Osteocyte (in vitro differentiated cells): ENCODE results near the gene CTNNBL1. TPM values are rescaled to one million over a fixed set of nuclear protein-coding genes. Genes with fewer than 3 reads are reported as not detected.

Source experiments
- DNase-seq: peaks from one replicate; pipeline ENCODE4 v3.0.0; 2021; ENCODE audit warnings: mixed read lengths; ENCODE audit not compliant: unreplicated experiment; ENCODE audit errors: extremely low spot score
- H3K27ac Mint-ChIP-seq: one replicate; pipeline ENCODE4 v1.8.0; 2021; ENCODE audit warnings: mild to moderate bottlenecking, mixed read lengths; ENCODE audit not compliant: unreplicated experiment
- H3K27me3 Mint-ChIP-seq: one replicate; pipeline ENCODE4 v1.8.0; 2021; ENCODE audit warnings: mixed read lengths; ENCODE audit not compliant: unreplicated experiment
- H3K36me3 Mint-ChIP-seq: one replicate; pipeline ENCODE4 v1.8.0; 2021; ENCODE audit warnings: mixed read lengths; ENCODE audit not compliant: unreplicated experiment
- H3K4me1 Mint-ChIP-seq: one replicate; pipeline ENCODE4 v1.8.0; 2021; ENCODE audit warnings: mixed read lengths; ENCODE audit not compliant: unreplicated experiment
- H3K4me3 Mint-ChIP-seq: one replicate; pipeline ENCODE4 v1.8.0; 2021; ENCODE audit warnings: mild to moderate bottlenecking, moderate library complexity, mixed read lengths; ENCODE audit not compliant: unreplicated experiment
- H3K9me3 Mint-ChIP-seq: one replicate; pipeline ENCODE4 v1.8.0; 2021; ENCODE audit warnings: mixed read lengths; ENCODE audit not compliant: unreplicated experiment
- total RNA-seq: library from RNA; stranded (reverse); gene quantifications from 2 replicates; pipeline ENCODE4 v1.2.1, GENCODE V29; 2021
- TF ChIP-seq, protein P1 (sequence below): fragments of 200-600 bp; sonication (generic); IDR thresholded peaks from 2 replicates; pipeline ENCODE4 v1.5.0; 2021; ENCODE audit warnings: antibody characterized with exemption, mild to moderate bottlenecking, moderate library complexity

Gene CTNNBL1
- total RNA-seq, 1 donor from 2014 or later: 43.4 TPM

DNA sequence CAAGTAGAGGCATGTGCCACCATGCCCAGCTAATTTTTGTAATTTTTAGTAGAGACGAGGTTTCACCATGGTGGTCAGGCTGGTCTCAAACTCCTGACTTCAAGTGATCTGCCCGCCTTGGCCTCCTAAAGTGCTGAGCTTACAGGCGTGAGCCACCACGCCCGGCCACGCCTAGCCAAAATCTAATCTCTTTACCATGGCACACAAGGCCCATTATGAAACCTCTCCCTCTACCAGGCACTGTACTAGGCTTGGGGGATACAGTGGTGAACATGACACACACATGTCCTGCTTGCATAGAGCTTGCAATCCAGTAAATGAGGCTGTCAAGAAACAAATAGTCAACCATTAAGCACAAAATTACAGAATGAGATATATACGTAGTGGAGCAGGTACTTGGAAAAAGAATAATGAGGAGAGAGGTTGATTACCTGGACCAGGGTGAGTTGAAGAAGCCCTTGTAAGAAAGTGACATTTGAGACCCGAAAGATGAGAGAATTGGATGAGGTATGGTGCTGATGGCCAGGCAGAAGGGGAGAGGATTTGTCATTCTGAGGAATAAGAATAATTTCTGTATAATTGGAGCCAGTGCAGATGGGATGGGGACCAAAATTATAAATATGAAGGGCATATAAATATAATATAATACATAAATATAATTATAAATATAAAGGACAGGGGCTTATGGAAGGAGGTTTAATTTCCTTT lies 1.2 kb upstream of the CTNNBL1 start:
- peaks cover 29% of the 10 kb centered on the region for H3K27me3 Mint-ChIP-seq
- H3K4me3 Mint-ChIP-seq: peak overlapping the region; percentile 97
- TF ChIP-seq, protein P1, sequence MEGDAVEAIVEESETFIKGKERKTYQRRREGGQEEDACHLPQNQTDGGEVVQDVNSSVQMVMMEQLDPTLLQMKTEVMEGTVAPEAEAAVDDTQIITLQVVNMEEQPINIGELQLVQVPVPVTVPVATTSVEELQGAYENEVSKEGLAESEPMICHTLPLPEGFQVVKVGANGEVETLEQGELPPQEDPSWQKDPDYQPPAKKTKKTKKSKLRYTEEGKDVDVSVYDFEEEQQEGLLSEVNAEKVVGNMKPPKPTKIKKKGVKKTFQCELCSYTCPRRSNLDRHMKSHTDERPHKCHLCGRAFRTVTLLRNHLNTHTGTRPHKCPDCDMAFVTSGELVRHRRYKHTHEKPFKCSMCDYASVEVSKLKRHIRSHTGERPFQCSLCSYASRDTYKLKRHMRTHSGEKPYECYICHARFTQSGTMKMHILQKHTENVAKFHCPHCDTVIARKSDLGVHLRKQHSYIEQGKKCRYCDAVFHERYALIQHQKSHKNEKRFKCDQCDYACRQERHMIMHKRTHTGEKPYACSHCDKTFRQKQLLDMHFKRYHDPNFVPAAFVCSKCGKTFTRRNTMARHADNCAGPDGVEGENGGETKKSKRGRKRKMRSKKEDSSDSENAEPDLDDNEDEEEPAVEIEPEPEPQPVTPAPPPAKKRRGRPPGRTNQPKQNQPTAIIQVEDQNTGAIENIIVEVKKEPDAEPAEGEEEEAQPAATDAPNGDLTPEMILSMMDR: no peak
- H3K9me3 Mint-ChIP-seq: no peaks in the 10 kb centered on the region
- H3K4me1 Mint-ChIP-seq: peaks cover 18% of the 10 kb centered on the region
- no peaks in the 10 kb centered on the region for H3K36me3 Mint-ChIP-seq
- no peak for DNase-seq
- H3K27ac Mint-ChIP-seq: no peak overlapping the region

DNA sequence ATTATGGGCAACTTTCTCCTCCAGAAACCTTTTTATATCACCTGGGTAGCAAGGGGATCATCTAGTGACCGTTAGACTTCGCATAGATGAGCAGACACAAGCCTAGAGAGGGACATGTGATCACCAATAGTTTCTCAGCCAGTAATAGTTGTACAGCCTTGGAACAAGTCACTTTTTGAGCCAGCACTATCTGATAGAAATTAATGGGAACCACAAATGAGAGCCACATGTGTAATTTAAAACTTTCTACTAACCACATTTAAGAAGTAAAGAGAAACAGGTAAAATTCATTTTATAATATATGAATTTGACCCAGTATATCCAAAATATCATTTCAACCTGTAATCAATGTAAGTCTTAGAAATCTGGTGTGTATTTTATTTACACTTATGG lies 592 bp upstream of the CTNNBL1 start:
- TF ChIP-seq, protein P1: no peak
- Mint-ChIP-seq H3K4me1 (peaks cover 18% of the 10 kb centered on the region), H3K27me3 (peaks cover 24% of the 10 kb centered on the region), H3K4me3 (peak overlapping the region; percentile 97), H3K27ac (peak overlapping the region; percentile 43), H3K36me3 (no peaks in the 10 kb centered on the region), H3K9me3 (no peaks in the 10 kb centered on the region)
- no peak for DNase-seq

DNA sequence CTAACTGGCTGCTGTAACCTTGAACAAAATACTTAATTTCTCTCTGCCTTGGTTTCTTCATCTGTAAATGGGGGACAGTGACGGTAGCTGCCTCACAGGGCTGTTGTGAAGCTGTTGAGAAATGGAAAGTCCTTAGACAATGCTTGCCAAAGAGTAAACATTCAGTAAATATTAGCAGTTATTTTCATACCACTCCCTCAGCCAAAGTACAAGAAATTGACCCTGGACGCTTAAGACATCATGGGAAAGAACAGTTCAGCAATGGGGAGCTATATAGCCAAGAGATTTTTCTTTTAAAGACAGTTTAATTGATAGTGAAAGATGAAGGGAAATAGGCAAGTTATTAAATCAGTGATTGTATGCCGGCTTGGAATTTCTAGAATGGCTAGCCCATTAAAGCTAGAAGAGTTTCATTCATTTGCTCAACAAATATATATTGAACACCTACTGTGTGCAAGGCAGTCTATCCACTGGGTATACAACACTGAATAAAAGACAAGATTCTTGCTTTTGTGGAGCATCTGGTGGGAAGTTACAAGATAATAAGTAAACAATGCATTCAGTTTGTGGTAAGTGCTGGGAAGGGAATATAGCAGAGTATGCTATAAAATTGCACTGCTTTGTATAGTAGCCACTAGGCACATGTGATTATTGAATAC lies 2.0 kb downstream of the CTNNBL1 start:
- Mint-ChIP-seq H3K4me3 (peak overlapping the region; percentile 1), H3K4me1 (peaks cover 20% of the 10 kb centered on the region), H3K9me3 (no peaks in the 10 kb centered on the region), H3K36me3 (no peaks in the 10 kb centered on the region), H3K27me3 (peaks cover 3% of the 10 kb centered on the region), H3K27ac (no peak overlapping the region)
- no peak for DNase-seq
- TF ChIP-seq, protein P1: no peak

DNA sequence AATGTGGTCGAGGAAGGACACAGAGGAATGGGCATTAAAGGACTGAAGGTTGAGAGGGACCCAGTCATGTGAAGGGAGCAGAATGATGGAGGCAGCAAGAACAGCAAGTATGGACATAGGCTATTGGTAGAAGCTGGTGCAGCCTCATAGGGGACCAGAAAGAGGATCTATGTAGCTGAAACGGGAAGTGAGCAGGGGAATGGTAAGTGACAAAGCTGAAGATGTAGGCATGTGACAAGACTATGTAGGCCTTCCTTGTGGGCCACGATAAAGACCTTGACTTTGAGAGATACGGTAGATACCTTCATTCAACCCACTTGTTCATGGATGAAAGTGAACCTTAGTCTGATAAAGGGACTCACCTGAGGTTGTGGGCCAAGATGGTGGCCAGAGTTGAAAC lies 3.5 kb downstream of the CTNNBL1 start:
- Mint-ChIP-seq H3K36me3 (no peaks in the 10 kb centered on the region), H3K4me1 (peaks cover 20% of the 10 kb centered on the region)

DNA sequence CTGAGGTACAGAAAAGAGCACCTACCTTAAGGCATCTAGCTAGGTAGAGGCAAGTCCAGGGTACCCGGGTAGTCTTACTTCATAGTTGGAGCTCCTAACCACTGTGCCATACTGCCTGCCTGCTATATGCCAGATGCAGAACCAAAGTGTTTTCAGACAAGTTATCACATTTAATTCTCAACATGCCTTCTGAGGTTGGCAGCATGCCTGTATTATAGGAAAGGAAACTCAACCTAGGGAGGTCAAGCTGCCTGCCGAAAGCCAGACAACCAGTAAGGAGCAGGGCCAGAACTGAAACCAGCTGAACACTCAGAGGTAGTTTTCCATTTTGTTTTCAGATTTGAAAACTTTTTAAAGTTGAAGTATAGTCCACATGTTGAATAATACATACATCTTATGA lies 5.4 kb downstream of the CTNNBL1 start:
- Mint-ChIP-seq H3K9me3 (no peaks in the 10 kb centered on the region), H3K27me3 (no peaks in the 10 kb centered on the region), H3K27ac (no peak overlapping the region), H3K4me3 (no peak overlapping the region), H3K36me3 (no peaks in the 10 kb centered on the region), H3K4me1 (peaks cover 16% of the 10 kb centered on the region)
- TF ChIP-seq, protein P1: no peak
- no peak for DNase-seq

More for the DNA sequence above, 3.5 kb downstream of the CTNNBL1 start:
- Mint-ChIP-seq H3K9me3 (no peaks in the 10 kb centered on the region), H3K27me3 (no peaks in the 10 kb centered on the region), H3K27ac (no peak overlapping the region), H3K4me3 (no peak overlapping the region)
- DNase-seq: no peak
- TF ChIP-seq, protein P1: no peak
